GM12891 (cell line): ENCODE measurements around the gene MRPS23.

Experiments
- DNase-seq: peaks from one replicate; pipeline ENCODE4 v3.0.0; 2011; ENCODE audit warnings: low spot score; ENCODE audit not compliant: insufficient read length
- FAIRE-seq: peaks from 2 replicates; lab custom pipeline; 2011; peaks lifted over from hg19 to GRCh38; lab: Jason Lieb, UNC
- PAX5 ChIP-seq: IDR thresholded peaks from 2 replicates; pipeline ENCODE4 v1.6.1; 2011; ENCODE audit warnings: low read length, moderate library complexity, mild to moderate bottlenecking; ENCODE audit not compliant: insufficient read depth, severe bottlenecking
- POLR2A ChIP-seq: IDR thresholded peaks from 2 replicates; pipeline ENCODE4 v1.6.1; 2011; ENCODE audit warnings: low read depth, low read length, control low read depth
- POLR2AphosphoS5 ChIP-seq: IDR thresholded peaks from 2 replicates; pipeline ENCODE4 v1.6.1; 2011; ENCODE audit warnings: low read depth, low read length, control low read depth
- POU2F2 ChIP-seq: IDR thresholded peaks from 2 replicates; pipeline ENCODE4 v1.6.1; 2011; ENCODE audit warnings: low read depth, mild to moderate bottlenecking, control low read depth, low read length, moderate library complexity
- SPI1 ChIP-seq: IDR thresholded peaks from 2 replicates; pipeline ENCODE4 v1.6.1; 2011; ENCODE audit warnings: low read depth, low read length, control low read depth
- TAF1 ChIP-seq: IDR thresholded peaks from 2 replicates; pipeline ENCODE4 v1.6.1; 2011; ENCODE audit warnings: low read depth, low read length, control low read depth

Gene MRPS23

GRCh38 chr17:57880086-57880456 is 30.2 kb upstream of the MRPS23 start:
- no peak for TF ChIP-seq SPI1
- no peak for TF ChIP-seq PAX5
- TF ChIP-seq POLR2AphosphoS5: no peak
- no peak for TF ChIP-seq POU2F2
- TF ChIP-seq POLR2A: no peak
- TF ChIP-seq TAF1: no peak
- no peak for DNase-seq
- FAIRE-seq: no peak

- FAIRE-seq: no peak
- TF ChIP-seq SPI1 (no peak), TAF1 (no peak), POU2F2 (no peak), PAX5 (no peak), POLR2AphosphoS5 (no peak), POLR2A (no peak)
- DNase-seq: no peak
Observed at GRCh38 chr17:57879437-57880085, 29.7 kb upstream of the MRPS23 start.

- DNase-seq (no peak), FAIRE-seq (no peak)
- TF ChIP-seq POU2F2 (no peak), POLR2AphosphoS5 (no peak), TAF1 (no peak), POLR2A (no peak), PAX5 (no peak), SPI1 (no peak)
Observed at GRCh38 chr17:57877803-57878377, 28.0 kb upstream of the MRPS23 start.

- no peak for DNase-seq
- TF ChIP-seq TAF1 (no peak), POU2F2 (no peak)
- FAIRE-seq: no peak
Observed at GRCh38 chr17:57876866-57877237, 27.0 kb upstream of the MRPS23 start.

GRCh38 chr17:57876023-57876865 is 26.4 kb upstream of the MRPS23 start:
- FAIRE-seq (peak; percentile 85), DNase-seq (no peak)
- TF ChIP-seq POU2F2 (no peak), SPI1 (no peak), TAF1 (no peak), POLR2AphosphoS5 (no peak), PAX5 (no peak), POLR2A (no peak)

GRCh38 chr17:57875290-57876022 is 25.6 kb upstream of the MRPS23 start:
- TF ChIP-seq PAX5 (no peak), POU2F2 (no peak), SPI1 (no peak)
- DNase-seq (no peak), FAIRE-seq (peak; percentile 23)

GRCh38 chr17:57874434-57875289 is 24.8 kb upstream of the MRPS23 start:
- TF ChIP-seq TAF1: no peak
- TF ChIP-seq POLR2A: no peak
- TF ChIP-seq PAX5: no peak
- TF ChIP-seq POU2F2: no peak
- no peak for TF ChIP-seq POLR2AphosphoS5
- no peak for TF ChIP-seq SPI1
- FAIRE-seq: peak; percentile 51
- DNase-seq: no peak

GRCh38 chr17:57874058-57874419 is 24.2 kb upstream of the MRPS23 start:
- FAIRE-seq: peak; percentile 47
- no peak for DNase-seq
- no peak for TF ChIP-seq SPI1
- no peak for TF ChIP-seq POLR2A
- no peak for TF ChIP-seq TAF1
- TF ChIP-seq PAX5: no peak
- no peak for TF ChIP-seq POLR2AphosphoS5
- no peak for TF ChIP-seq POU2F2
